Gastroesophageal sphincter (tissue), 2 donors: ENCODE measurements around the gene PJA1.

ENCODE experiments used
- POLR2A ChIP-seq, 2 donors: fragments of 450-650 bp; IDR thresholded peaks; one replicate each; pipeline ENCODE4 v1.6.1; 2017; ENCODE audit warnings: antibody characterized with exemption in 2 of 2, mild to moderate bottlenecking in 2 of 2, moderate library complexity in 1 of 2
- POLR2AphosphoS5 ChIP-seq: sonication (generic); formaldehyde crosslinking; IDR thresholded peaks from one replicate; pipeline ENCODE4 v1.6.1; 2017; ENCODE audit warnings: antibody characterized with exemption

GRCh38 chrX:69173906-69174305 is 8.7 kb upstream of the PJA1 start:
- no peak for TF ChIP-seq POLR2AphosphoS5
- no peak for TF ChIP-seq POLR2A (IDR thresholded peaks at IDR 0.05)
